ENCODE measurements around the gene C1orf226. TPM values are rescaled to one million over a fixed set of nuclear protein-coding genes. Genes with fewer than 3 reads are reported as not detected.

The C1orf226 gene
- total RNA-seq (0.35 TPM), polyA plus RNA-seq (ENCODE audit: insufficient read depth in 1 of 8, insufficient read length in 8 of 8, low replicate concordance in 1 of 8) (1 to 10 TPM in 6 of 8 donors, under 1 TPM in 2; 0.63 to 2.1 (median 1.4) TPM)
- long read RNA-seq, donor 1 = 0 reads
- long read RNA-seq, donor 2 = 0 reads
- long read RNA-seq, donor 3 = 0 reads
- long read RNA-seq, donor 4 = 0 reads
- long read RNA-seq, donor 5 = 0 reads
- long read RNA-seq, donor 6, full-length matches to known transcripts = 2 of 2 reads
- long read RNA-seq, donor 6, partial matches to known transcripts = 0 of 2 reads
- long read RNA-seq, donor 6, other reads (novel, unspliced or antisense) = 0 of 2 reads
- long read RNA-seq, donor 7 = 0 reads
- long read RNA-seq, donor 8 = 0 reads
- long read RNA-seq, donor 9 = 0 reads
- long read RNA-seq, donor 10, full-length matches to known transcripts = 1 of 1 reads
- long read RNA-seq, donor 10, partial matches to known transcripts = 0 of 1 reads
- long read RNA-seq, donor 10, other reads (novel, unspliced or antisense) = 0 of 1 reads
- long read RNA-seq, donor 11 = 0 reads

GRCh38 chr1:162381383-162381782, at the start of gene C1orf226:
Gene C1orf226 (plus strand): TSS chr1:162381728. CDS start chr1:162381902, 174 bp downstream.
- Histone ChIP-seq H3K27ac (ENCODE audit: low read length) (no peak within 1 kb of the TSS), H3K27me3 (ENCODE audit: control insufficient read depth, insufficient read depth, low read length) (no peaks in the 10 kb centered on the region), H3K4me3 (ENCODE audit: low read length) (no peak within 1 kb of the TSS), H3K36me3 (ENCODE audit: control insufficient read depth, insufficient read depth, low read length) (no peaks in the 10 kb centered on the region), H3K9me3 (replicated peaks; ENCODE audit: control insufficient read depth, low read depth, low read length) (no peaks in the 10 kb centered on the region), H3K4me1 (ENCODE audit: control insufficient read depth, insufficient read depth, low read length) (no peaks in the 10 kb centered on the region)
- DNase-seq = no peak
- WGBS (ENCODE audit: insufficient coverage) = 75% methylated on average over 2 of the region's 3 CpGs

- H3K4me1 ChIP-seq (ENCODE audit: control insufficient read depth, insufficient read depth, low read length) = peaks cover 2% of the 10 kb centered on the region
- H3K36me3 ChIP-seq (ENCODE audit: control insufficient read depth, insufficient read depth, low read length) = no peaks in the 10 kb centered on the region
- H3K4me3 ChIP-seq (ENCODE audit: low read length) = no peak overlapping the region
- no peaks in the 10 kb centered on the region for H3K27me3 ChIP-seq (ENCODE audit: control insufficient read depth, insufficient read depth, low read length)
- no peak overlapping the region for H3K27ac ChIP-seq (ENCODE audit: low read length)
- no peak for DNase-seq
- H3K9me3 ChIP-seq (replicated peaks; ENCODE audit: control insufficient read depth, low read depth, low read length) = no peaks in the 10 kb centered on the region
These were observed 47.5 kb upstream of the C1orf226 start for GRCh38 chr1:162333991-162334390.

GRCh38 chr1:162335126-162335525, 46.4 kb upstream of the C1orf226 start:
- Histone ChIP-seq H3K36me3 (ENCODE audit: control insufficient read depth, insufficient read depth, low read length) (no peaks in the 10 kb centered on the region), H3K9me3 (replicated peaks; ENCODE audit: control insufficient read depth, low read depth, low read length) (no peaks in the 10 kb centered on the region), H3K4me3 (ENCODE audit: low read length) (no peak overlapping the region), H3K27ac (ENCODE audit: low read length) (no peak overlapping the region), H3K27me3 (ENCODE audit: control insufficient read depth, insufficient read depth, low read length) (no peaks in the 10 kb centered on the region), H3K4me1 (ENCODE audit: control insufficient read depth, insufficient read depth, low read length) (peaks cover under 1% of the 10 kb centered on the region)
- 63% methylated on average over 2 of the region's 5 CpGs for WGBS (ENCODE audit: insufficient coverage)
- peak; percentile 77 for DNase-seq

GRCh38 chr1:162336621-162337285, 44.8 kb upstream of the C1orf226 start:
- H3K9me3 ChIP-seq (replicated peaks; ENCODE audit: control insufficient read depth, low read depth, low read length) = no peaks in the 10 kb centered on the region
- H3K27me3 ChIP-seq (ENCODE audit: control insufficient read depth, insufficient read depth, low read length) = no peaks in the 10 kb centered on the region
- no peaks in the 10 kb centered on the region for H3K36me3 ChIP-seq (ENCODE audit: control insufficient read depth, insufficient read depth, low read length)
- H3K4me3 ChIP-seq (ENCODE audit: low read length) = no peak overlapping the region
- no peaks in the 10 kb centered on the region for H3K4me1 ChIP-seq (ENCODE audit: control insufficient read depth, insufficient read depth, low read length)
- no peak overlapping the region for H3K27ac ChIP-seq (ENCODE audit: low read length)
- DNase-seq = no peak
- WGBS (ENCODE audit: insufficient coverage) = no CpG with 5 or more reads among the region's 7 CpGs

GRCh38 chr1:162342452-162342983, 39.0 kb upstream of the C1orf226 start:
- no peaks in the 10 kb centered on the region for H3K36me3 ChIP-seq (ENCODE audit: control insufficient read depth, insufficient read depth, low read length)
- H3K27ac ChIP-seq (ENCODE audit: low read length) = no peak overlapping the region
- DNase-seq = no peak
- WGBS (ENCODE audit: insufficient coverage) = 100% methylated on average over 1 of the region's 1 CpG
- H3K4me1 ChIP-seq (ENCODE audit: control insufficient read depth, insufficient read depth, low read length) = no peaks in the 10 kb centered on the region
- H3K27me3 ChIP-seq (ENCODE audit: control insufficient read depth, insufficient read depth, low read length) = no peaks in the 10 kb centered on the region
- no peaks in the 10 kb centered on the region for H3K9me3 ChIP-seq (replicated peaks; ENCODE audit: control insufficient read depth, low read depth, low read length)
- no peak overlapping the region for H3K4me3 ChIP-seq (ENCODE audit: low read length)

- WGBS (ENCODE audit: insufficient coverage) = no CpG with 5 or more reads among the region's 5 CpGs
- Histone ChIP-seq H3K27me3 (ENCODE audit: control insufficient read depth, insufficient read depth, low read length) (no peaks in the 10 kb centered on the region), H3K4me1 (ENCODE audit: control insufficient read depth, insufficient read depth, low read length) (no peaks in the 10 kb centered on the region), H3K9me3 (replicated peaks; ENCODE audit: control insufficient read depth, low read depth, low read length) (no peaks in the 10 kb centered on the region), H3K27ac (ENCODE audit: low read length) (no peak overlapping the region), H3K4me3 (ENCODE audit: low read length) (no peak overlapping the region), H3K36me3 (ENCODE audit: control insufficient read depth, insufficient read depth, low read length) (no peaks in the 10 kb centered on the region)
- no peak for DNase-seq
These were observed 38.1 kb upstream of the C1orf226 start for GRCh38 chr1:162343470-162343869.

- DNase-seq = no peak
- no peaks in the 10 kb centered on the region for H3K4me1 ChIP-seq (ENCODE audit: control insufficient read depth, insufficient read depth, low read length)
- no peaks in the 10 kb centered on the region for H3K36me3 ChIP-seq (ENCODE audit: control insufficient read depth, insufficient read depth, low read length)
- H3K27me3 ChIP-seq (ENCODE audit: control insufficient read depth, insufficient read depth, low read length) = no peaks in the 10 kb centered on the region
- no peaks in the 10 kb centered on the region for H3K9me3 ChIP-seq (replicated peaks; ENCODE audit: control insufficient read depth, low read depth, low read length)
- no peak overlapping the region for H3K27ac ChIP-seq (ENCODE audit: low read length)
- H3K4me3 ChIP-seq (ENCODE audit: low read length) = no peak overlapping the region
- WGBS (ENCODE audit: insufficient coverage) = no CpG with 5 or more reads among the region's 3 CpGs
These were observed 34.2 kb upstream of the C1orf226 start for GRCh38 chr1:162347281-162347680.

- H3K36me3 ChIP-seq (ENCODE audit: control insufficient read depth, insufficient read depth, low read length) = no peaks in the 10 kb centered on the region
- no peaks in the 10 kb centered on the region for H3K9me3 ChIP-seq (replicated peaks; ENCODE audit: control insufficient read depth, low read depth, low read length)
- no peak overlapping the region for H3K27ac ChIP-seq (ENCODE audit: low read length)
- no peaks in the 10 kb centered on the region for H3K4me1 ChIP-seq (ENCODE audit: control insufficient read depth, insufficient read depth, low read length)
- no peak for DNase-seq
- no peak overlapping the region for H3K4me3 ChIP-seq (ENCODE audit: low read length)
- H3K27me3 ChIP-seq (ENCODE audit: control insufficient read depth, insufficient read depth, low read length) = no peaks in the 10 kb centered on the region
- WGBS (ENCODE audit: insufficient coverage) = 73% methylated on average over 3 of the region's 11 CpGs
These were observed 31.7 kb upstream of the C1orf226 start for GRCh38 chr1:162349635-162350330.

GRCh38 chr1:162351246-162351842, 30.2 kb upstream of the C1orf226 start:
- Histone ChIP-seq H3K4me3 (ENCODE audit: low read length) (no peak overlapping the region), H3K4me1 (ENCODE audit: control insufficient read depth, insufficient read depth, low read length) (no peaks in the 10 kb centered on the region), H3K27me3 (ENCODE audit: control insufficient read depth, insufficient read depth, low read length) (no peaks in the 10 kb centered on the region), H3K27ac (ENCODE audit: low read length) (no peak overlapping the region), H3K9me3 (replicated peaks; ENCODE audit: control insufficient read depth, low read depth, low read length) (no peaks in the 10 kb centered on the region), H3K36me3 (ENCODE audit: control insufficient read depth, insufficient read depth, low read length) (no peaks in the 10 kb centered on the region)
- DNase-seq = no peak
- WGBS (ENCODE audit: insufficient coverage) = 82% methylated on average over 6 of the region's 6 CpGs
